ENCODE results near the gene SRSF2. TPM values are rescaled to one million over a fixed set of nuclear protein-coding genes. Genes with fewer than 3 reads are reported as not detected.
A peak's percentile ranks its signal among the peaks of the same experiment; 100 is the strongest.

The SRSF2 gene
- total and polyA plus RNA-seq, 9 of the 15 experiments (the other 6 are each of a cell fraction or from before 2014, with no cell fraction given): 161 to 583 (median 393) TPM

- TF ChIP-seq CEBPZ (IDR thresholded peaks at IDR 0.05; ENCODE audit: borderline replicate concordance, low read depth, low read length) (no peak), NBN (IDR thresholded peaks at IDR 0.05; ENCODE audit: low read depth) (peak; percentile 95), POLR2AphosphoS5 (IDR thresholded peaks at IDR 0.05; ENCODE audit: control insufficient read depth, insufficient read depth, low read depth, low read length) (no peak), MEF2D (tag; conservative IDR thresholded peaks at IDR 0.05; ENCODE audit: low read depth) (peak; percentile 50; the same call in 1 of the 2 replicates), SMAD4 (CRISPR knock-in tag; conservative IDR thresholded peaks at IDR 0.05) (0 out of 2 replicates have a peak, but pooled peaks have one; percentile 59), CGGBP1 (CRISPR knock-in tag; IDR thresholded peaks at IDR 0.05) (no peak), DPF2 (IDR thresholded peaks at IDR 0.05) (peak; percentile 90), SMARCE1 (IDR thresholded peaks at IDR 0.05) (peak; percentile 79; the same call in 1 of the 2 replicates), CEBPG (CRISPR knock-in tag; IDR thresholded peaks at IDR 0.05) (peak; percentile 67), CEBPG (tag; conservative IDR thresholded peaks at IDR 0.05 in 1 of 2, IDR thresholded peaks at IDR 0.05 in 1 of 2) (no peak; a peak in 1 of 4 replicates), ZNF766 (CRISPR knock-in tag; conservative IDR thresholded peaks at IDR 0.05) (0 out of 2 replicates have a peak, but pooled peaks have one; percentile 32), ATF4 (CRISPR knock-in tag; IDR thresholded peaks at IDR 0.05) (peak; percentile 71), AFF1 (IDR thresholded peaks at IDR 0.05; ENCODE audit: low read depth in 1 of 2, partially characterized antibody in 2 of 2) (peak; percentile 65 to 93), MECOM (CRISPR knock-in tag; IDR thresholded peaks at IDR 0.05) (no peak), GATA2 (CRISPR knock-in tag; IDR thresholded peaks at IDR 0.05) (peak; percentile 55; the same call in 1 of the 2 replicates), ZNF253 (CRISPR knock-in tag; conservative IDR thresholded peaks at IDR 0.05) (no peak), MAZ (CRISPR knock-in tag; conservative IDR thresholded peaks at IDR 0.05 in 1 of 2, IDR thresholded peaks at IDR 0.05 in 1 of 2) (peak; percentile 59 to 60; a peak in 3 of 4 replicates), RCOR1 (IDR thresholded peaks at IDR 0.05; ENCODE audit: borderline replicate concordance in 1 of 2, low read depth in 2 of 2, low read length in 2 of 2) (peak in 1 of 2 experiments; percentile 96; a peak in 2 of 4 replicates)
Observed at GRCh38 chr17:76697702-76698465, 39.2 kb downstream of the SRSF2 start (continued).

Measured in K562 (cell line).